Measurements from ENCODE around the gene MST1. TPM values are rescaled to one million over a fixed set of nuclear protein-coding genes. Genes with fewer than 3 reads are reported as not detected.
"Not testable (repeated sequence)": the region's sequence is repeated elsewhere in the genome, so short reads cannot be mapped to it uniquely, and the experiment has no call there.

The MST1 gene
- total and polyA plus RNA-seq, 9 of the 15 experiments (the other 6 are each of a cell fraction or from before 2014, with no cell fraction given): 0.08 to 1.8 (median 0.40) TPM

DNA sequence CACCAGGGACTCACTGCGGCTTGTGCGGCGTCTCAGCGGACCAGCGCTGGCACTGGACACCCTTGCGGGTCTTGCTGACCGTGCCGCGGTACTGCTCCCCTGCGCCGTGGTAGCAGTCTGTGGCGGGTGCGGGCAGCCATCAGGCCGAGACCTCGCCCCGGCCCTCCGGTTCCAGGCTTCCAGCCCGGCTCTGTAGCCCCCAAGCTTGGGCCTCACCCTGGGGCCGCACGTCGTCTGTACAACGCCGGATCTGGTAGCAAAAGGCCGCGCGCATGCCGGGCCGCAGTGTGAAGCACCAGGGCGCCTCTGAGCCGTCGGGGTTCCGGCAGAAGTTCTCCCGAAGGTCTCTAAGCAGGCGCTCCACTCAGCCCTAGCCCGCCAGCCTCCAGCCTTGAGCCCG lies 3.4 kb downstream of the MST1 start:
- Histone ChIP-seq H3K79me2 (ENCODE audit: control insufficient read depth, insufficient read depth, low read length) (peaks cover 13% of the 10 kb centered on the region; the same call in 2 of the 3 replicates), H3K36me3 (ENCODE audit: control insufficient read depth, insufficient read depth, low read length) (peaks cover 31% of the 10 kb centered on the region; the same call in 1 of the 3 replicates), H3K4me1 (replicated peaks in 1 of 2; ENCODE audit: control insufficient read depth in 2 of 2, insufficient read depth in 2 of 2, low read length in 2 of 2) (peaks cover 6 to 25% of the 10 kb centered on the region in 2 experiments; a peak in 4 of 5 replicates)
- H3K27me3 ChIP-seq (ENCODE audit: control insufficient read depth in 2 of 2, insufficient read depth in 2 of 2, low read length in 2 of 2); ATAC-seq; H3K4me2 ChIP-seq (ENCODE audit: insufficient read depth, low read length); BruUV-seq (replicated peaks); DNase-seq (ENCODE audit: extremely low read depth in 1 of 4, low spot score in 3 of 4); H3K9me1 ChIP-seq (ENCODE audit: control insufficient read depth, insufficient read depth, low read length); in situ Hi-C loops (cut with MboI); H3K27ac ChIP-seq (ENCODE audit: extremely low read depth, low read depth, low read length); H3K9ac ChIP-seq (ENCODE audit: insufficient read depth in 1 of 2, low read depth in 2 of 2, low read length in 2 of 2); POLR2A ChIA-PET; intact Hi-C loops (cut with micrococcal nuclease); CTCF ChIA-PET (ENCODE audit: low intra/inter-chr PET ratio); H2AFZ ChIP-seq (ENCODE audit: low read depth, low read length); FAIRE-seq; H4K20me1 ChIP-seq (replicated peaks; ENCODE audit: control insufficient read depth, insufficient read depth, low read length); H3K4me3 ChIP-seq; H3K9me3 ChIP-seq (replicated peaks; ENCODE audit: control insufficient read depth, insufficient read depth, low read depth, low read length): not testable (repeated sequence)
- 93% methylated on average over 9 of the region's 36 CpGs for WGBS (ENCODE audit: insufficient coverage, low coverage, missing lambda C conversion rate)
- TF ChIP-seq POLR2G (IDR thresholded peaks at IDR 0.05; ENCODE audit: low read depth, low read length): peak; percentile 45

- DNase-seq (ENCODE audit: extremely low read depth in 1 of 4, low spot score in 3 of 4); FAIRE-seq; H3K4me2 ChIP-seq (ENCODE audit: insufficient read depth, low read length); H3K79me2 ChIP-seq (ENCODE audit: control insufficient read depth, insufficient read depth, low read length); H3K4me3 ChIP-seq; H4K20me1 ChIP-seq (replicated peaks; ENCODE audit: control insufficient read depth, insufficient read depth, low read length); H3K27ac ChIP-seq (ENCODE audit: extremely low read depth, low read depth, low read length); H2AFZ ChIP-seq (ENCODE audit: low read depth, low read length); H3K9me3 ChIP-seq (replicated peaks; ENCODE audit: control insufficient read depth, insufficient read depth, low read depth, low read length); ATAC-seq; CTCF ChIA-PET (ENCODE audit: low intra/inter-chr PET ratio); H3K9ac ChIP-seq (ENCODE audit: insufficient read depth in 1 of 2, low read depth in 2 of 2, low read length in 2 of 2); H3K9me1 ChIP-seq (ENCODE audit: control insufficient read depth, insufficient read depth, low read length); POLR2A ChIA-PET; H3K27me3 ChIP-seq (ENCODE audit: control insufficient read depth in 2 of 2, insufficient read depth in 2 of 2, low read length in 2 of 2); BruUV-seq (replicated peaks); intact Hi-C loops (cut with micrococcal nuclease); in situ Hi-C loops (cut with MboI): not testable (repeated sequence)
- Histone ChIP-seq H3K4me1 (replicated peaks in 1 of 2; ENCODE audit: control insufficient read depth in 2 of 2, insufficient read depth in 2 of 2, low read length in 2 of 2) (peaks cover 6 to 23% of the 10 kb centered on the region in 2 experiments; a peak in 3 of 5 replicates), H3K36me3 (ENCODE audit: control insufficient read depth, insufficient read depth, low read length) (peaks cover 38% of the 10 kb centered on the region; the same call in 2 of the 3 replicates)
- 89% methylated on average over 5 of the region's 10 CpGs for WGBS (ENCODE audit: insufficient coverage, low coverage, missing lambda C conversion rate)
These were observed 4.2 kb downstream of the MST1 start for GRCh38 chr3:49685103-49685502.

- 100% methylated on average over 2 of the region's 2 CpGs for WGBS (ENCODE audit: insufficient coverage, low coverage, missing lambda C conversion rate)
- ATAC-seq; H3K9me1 ChIP-seq (ENCODE audit: control insufficient read depth, insufficient read depth, low read length); DNase-seq (ENCODE audit: extremely low read depth in 1 of 4, low spot score in 3 of 4); H2AFZ ChIP-seq (ENCODE audit: low read depth, low read length); CTCF ChIA-PET (ENCODE audit: low intra/inter-chr PET ratio); BruUV-seq (replicated peaks); H3K4me3 ChIP-seq; in situ Hi-C loops (cut with MboI); H3K4me2 ChIP-seq (ENCODE audit: insufficient read depth, low read length); intact Hi-C loops (cut with micrococcal nuclease); H3K79me2 ChIP-seq (ENCODE audit: control insufficient read depth, insufficient read depth, low read length); H3K27me3 ChIP-seq (ENCODE audit: control insufficient read depth in 2 of 2, insufficient read depth in 2 of 2, low read length in 2 of 2); FAIRE-seq; H4K20me1 ChIP-seq (replicated peaks; ENCODE audit: control insufficient read depth, insufficient read depth, low read length); H3K9ac ChIP-seq (ENCODE audit: insufficient read depth in 1 of 2, low read depth in 2 of 2, low read length in 2 of 2); POLR2A ChIA-PET; H3K27ac ChIP-seq (ENCODE audit: extremely low read depth, low read depth, low read length); H3K9me3 ChIP-seq (replicated peaks; ENCODE audit: control insufficient read depth, insufficient read depth, low read depth, low read length): not testable (repeated sequence)
- Histone ChIP-seq H3K4me1 (replicated peaks in 1 of 2; ENCODE audit: control insufficient read depth in 2 of 2, insufficient read depth in 2 of 2, low read length in 2 of 2) (peaks cover 6 to 23% of the 10 kb centered on the region in 2 experiments; a peak in 3 of 5 replicates), H3K36me3 (ENCODE audit: control insufficient read depth, insufficient read depth, low read length) (peaks cover 45% of the 10 kb centered on the region; the same call in 2 of the 3 replicates)
These were observed 4.8 kb downstream of the MST1 start for GRCh38 chr3:49684453-49684852.
